RWPE2 (cell line): Measurements from ENCODE around the gene MYO5B.

Experiments
- ATAC-seq: fragments of 200-7000 bp; cut with Tn5 transposase; 3 replicates; pipeline ENCODE4 v1.9.1; 2021; ENCODE audit warnings: low read depth
- DNase-seq: peaks from one replicate; pipeline ENCODE4 v3.0.0-alpha.2; 2020; ENCODE audit warnings: low spot score
- H3K27ac ChIP-seq: fragments of 450-650 bp; 2 replicates; pipeline ENCODE4 v1.5.1; 2017; ENCODE audit warnings: mild to moderate bottlenecking; ENCODE audit not compliant: poor library complexity, severe bottlenecking
- H3K27me3 ChIP-seq: fragments of 250-450 bp; sonication (Bioruptor Pico); 2 replicates; pipeline ENCODE4 v1.5.1; 2021; ENCODE audit warnings: mild to moderate bottlenecking, moderate library complexity; ENCODE audit not compliant: insufficient read depth, poor library complexity, severe bottlenecking
- H3K36me3 ChIP-seq: fragments of 250-450 bp; sonication (Bioruptor Pico); 2 replicates; pipeline ENCODE4 v1.5.1; 2020; ENCODE audit warnings: low read depth, mild to moderate bottlenecking, moderate library complexity
- H3K4me1 ChIP-seq: fragments of 250-450 bp; sonication (Bioruptor Pico); 2 replicates; pipeline ENCODE4 v1.5.1; 2021; ENCODE audit warnings: mild to moderate bottlenecking, moderate library complexity; ENCODE audit not compliant: insufficient read depth, poor library complexity, severe bottlenecking
- H3K4me3 ChIP-seq: fragments of 250-450 bp; sonication (Bioruptor Pico); 2 replicates; pipeline ENCODE4 v1.5.1; 2021; ENCODE audit warnings: mild to moderate bottlenecking, moderate library complexity; ENCODE audit not compliant: severe bottlenecking
- H3K9me3 ChIP-seq: fragments of 250-450 bp; sonication (Bioruptor Pico); 2 replicates; pipeline ENCODE4 v1.5.1; 2021; ENCODE audit warnings: mild to moderate bottlenecking, moderate library complexity; ENCODE audit not compliant: severe bottlenecking
- CTCF ChIP-seq: fragments of 450-650 bp; IDR thresholded peaks from one replicate; pipeline ENCODE4 v1.5.1; 2017; ENCODE audit warnings: mild to moderate bottlenecking, moderate library complexity; ENCODE audit not compliant: poor library complexity, severe bottlenecking

MYO5B gene

GRCh38 chr18:50128506-50129271 is 66.3 kb downstream of the MYO5B start:
- Histone ChIP-seq H3K4me1 (no peaks in the 10 kb centered on the region), H3K36me3 (no peaks in the 10 kb centered on the region), H3K27me3 (no peaks in the 10 kb centered on the region), H3K27ac (no peak overlapping the region), H3K9me3 (no peaks in the 10 kb centered on the region), H3K4me3 (no peak overlapping the region)
- DNase-seq (no peak), ATAC-seq (no peak)
- no peak for TF ChIP-seq CTCF

GRCh38 chr18:50127516-50128210 is 67.3 kb downstream of the MYO5B start:
- H3K4me1 ChIP-seq = no peaks in the 10 kb centered on the region
- no peaks in the 10 kb centered on the region for H3K27me3 ChIP-seq
- TF ChIP-seq CTCF = no peak
- no peak overlapping the region for H3K4me3 ChIP-seq
- H3K36me3 ChIP-seq = no peaks in the 10 kb centered on the region
- H3K9me3 ChIP-seq = no peaks in the 10 kb centered on the region
- ATAC-seq (no peak), DNase-seq (no peak)
- H3K27ac ChIP-seq = no peak overlapping the region

- H3K9me3 ChIP-seq = no peaks in the 10 kb centered on the region
- no peak for ATAC-seq
- no peak overlapping the region for H3K27ac ChIP-seq
- H3K27me3 ChIP-seq = no peaks in the 10 kb centered on the region
- no peak for TF ChIP-seq CTCF
- no peak for DNase-seq
- no peak overlapping the region for H3K4me3 ChIP-seq
- no peaks in the 10 kb centered on the region for H3K4me1 ChIP-seq
- H3K36me3 ChIP-seq = no peaks in the 10 kb centered on the region
Observed at GRCh38 chr18:50126471-50126870, 68.5 kb downstream of the MYO5B start.

GRCh38 chr18:50125456-50125855 is 69.5 kb downstream of the MYO5B start:
- Histone ChIP-seq H3K9me3 (no peaks in the 10 kb centered on the region), H3K27me3 (no peaks in the 10 kb centered on the region), H3K27ac (no peak overlapping the region), H3K36me3 (no peaks in the 10 kb centered on the region), H3K4me3 (no peak overlapping the region), H3K4me1 (no peaks in the 10 kb centered on the region)
- ATAC-seq (no peak), DNase-seq (no peak)
- no peak for TF ChIP-seq CTCF

- no peaks in the 10 kb centered on the region for H3K4me1 ChIP-seq
- H3K4me3 ChIP-seq = no peak overlapping the region
- DNase-seq (no peak), ATAC-seq (no peak)
- H3K27me3 ChIP-seq = no peaks in the 10 kb centered on the region
- no peak for TF ChIP-seq CTCF
- H3K27ac ChIP-seq = no peak overlapping the region
- no peaks in the 10 kb centered on the region for H3K9me3 ChIP-seq
- no peaks in the 10 kb centered on the region for H3K36me3 ChIP-seq
Observed at GRCh38 chr18:50119296-50119695, 75.7 kb downstream of the MYO5B start.
